H9 (cell line): ENCODE measurements around the gene ITPR2. TPM values are rescaled to one million over a fixed set of nuclear protein-coding genes. Genes with fewer than 3 reads are reported as not detected.

ENCODE experiments used
- DNase-seq: peaks from one replicate; pipeline ENCODE4 v3.0.0-alpha.2; 2017
- H2AFZ ChIP-seq: one replicate; pipeline ENCODE4 v1.6.1; 2013; ENCODE audit warnings: mild to moderate bottlenecking, low read length, control low read depth, moderate library complexity
- H2AK5ac ChIP-seq: 2 replicates; pipeline ENCODE4 v1.6.1; 2013; ENCODE audit warnings: low read length, control low read depth, mixed read lengths; ENCODE audit not compliant: insufficient read length
- H2BK120ac ChIP-seq: one replicate; pipeline ENCODE4 v1.6.1; 2013; ENCODE audit warnings: low read depth, mild to moderate bottlenecking, low read length, control low read depth, inconsistent platforms; ENCODE audit not compliant: poor library complexity, severe bottlenecking
- H2BK12ac ChIP-seq: 2 replicates; pipeline ENCODE4 v1.6.1; 2013; ENCODE audit warnings: low read length, control low read depth, mixed read lengths, low read depth; ENCODE audit not compliant: insufficient read length
- H2BK15ac ChIP-seq: 2 replicates; pipeline ENCODE4 v1.6.1; 2013; ENCODE audit warnings: low read depth, low read length, control low read depth
- H2BK20ac ChIP-seq: one replicate; pipeline ENCODE4 v1.6.1; 2013; ENCODE audit warnings: low read depth, mild to moderate bottlenecking, low read length, control low read depth, inconsistent platforms; ENCODE audit not compliant: poor library complexity, severe bottlenecking
- H2BK5ac ChIP-seq: 2 replicates; pipeline ENCODE4 v1.6.1; 2013; ENCODE audit warnings: low read length, control low read depth, mixed read lengths; ENCODE audit not compliant: insufficient read length
- H3K14ac ChIP-seq: 2 replicates; pipeline ENCODE4 v1.6.1; 2013; ENCODE audit warnings: low read length, control low read depth; ENCODE audit not compliant: insufficient read depth
- H3K18ac ChIP-seq: 2 replicates; pipeline ENCODE4 v1.6.1; 2013; ENCODE audit warnings: low read depth, mild to moderate bottlenecking, mixed read lengths, low read length, control low read depth; ENCODE audit not compliant: insufficient read length
- H3K23ac ChIP-seq: 2 replicates; pipeline ENCODE4 v1.6.1; 2013; ENCODE audit warnings: low read length, control low read depth, mixed read lengths, low read depth; ENCODE audit not compliant: insufficient read length
- H3K23me2 ChIP-seq: 2 replicates; pipeline ENCODE4 v1.6.1; 2013; ENCODE audit warnings: low read depth, mild to moderate bottlenecking, mixed read lengths, low read length, control low read depth; ENCODE audit not compliant: insufficient read length, poor library complexity, severe bottlenecking
- H3K27ac ChIP-seq: 2 replicates; pipeline ENCODE4 v1.5.1; 2013; ENCODE audit warnings: low read length, control low read depth, mixed read lengths, low read depth; ENCODE audit not compliant: insufficient read length
- H3K27me3 ChIP-seq: 2 replicates; pipeline ENCODE4 v1.6.1; 2013; ENCODE audit warnings: low read length, control low read depth, inconsistent platforms; ENCODE audit not compliant: insufficient read depth
- H3K4ac ChIP-seq: 2 replicates; pipeline ENCODE4 v1.6.1; 2013; ENCODE audit warnings: low read depth, mild to moderate bottlenecking, control low read depth, inconsistent platforms, low read length, moderate library complexity
- H3K4me1 ChIP-seq: 2 replicates; pipeline ENCODE4 v1.6.1; 2013; ENCODE audit warnings: low read length, control low read depth, inconsistent platforms; ENCODE audit not compliant: insufficient read depth
- H3K4me2 ChIP-seq: 2 replicates; pipeline ENCODE4 v1.6.1; 2013; ENCODE audit warnings: low read length, control low read depth, mixed read lengths; ENCODE audit not compliant: insufficient read length, insufficient read depth
- H3K56ac ChIP-seq: 2 replicates; pipeline ENCODE4 v1.6.1; 2013; ENCODE audit warnings: low read depth, mild to moderate bottlenecking, mixed read lengths, low read length, control low read depth; ENCODE audit not compliant: insufficient read length
- H3K79me1 ChIP-seq: 2 replicates; pipeline ENCODE4 v1.6.1; 2013; ENCODE audit warnings: low read depth, mild to moderate bottlenecking, moderate library complexity, low read length, control low read depth, inconsistent platforms; ENCODE audit not compliant: insufficient read depth, poor library complexity, severe bottlenecking
- H3K79me2 ChIP-seq: 2 replicates; pipeline ENCODE4 v1.6.1; 2013; ENCODE audit warnings: low read length, control low read depth, inconsistent platforms; ENCODE audit not compliant: insufficient read depth
- H3K9ac ChIP-seq: 2 replicates; pipeline ENCODE4 v1.6.1; 2013; ENCODE audit warnings: low read length, control low read depth, mixed read lengths; ENCODE audit not compliant: insufficient read length; ENCODE audit errors: extremely low read depth
- H3K9me3 ChIP-seq: one replicate; pipeline ENCODE4 v1.6.1; 2013; ENCODE audit warnings: low read depth, low read length, inconsistent platforms; ENCODE audit not compliant: control insufficient read depth
- H3T11ph ChIP-seq: one replicate; pipeline ENCODE4 v1.6.1; 2013; ENCODE audit warnings: mild to moderate bottlenecking, low read length, control low read depth, inconsistent platforms
- H4K20me1 ChIP-seq: one replicate; pipeline ENCODE4 v1.6.1; 2013; ENCODE audit not compliant: control insufficient read depth, insufficient read length, insufficient read depth
- H4K5ac ChIP-seq: 2 replicates; pipeline ENCODE4 v1.6.1; 2013; ENCODE audit warnings: low read depth, mild to moderate bottlenecking, mixed read lengths, low read length, control low read depth; ENCODE audit not compliant: insufficient read length
- H4K8ac ChIP-seq: replicated peaks from 2 replicates; pipeline ENCODE4 v1.6.1; 2013; ENCODE audit warnings: low read length, control low read depth, mixed read lengths, low read depth; ENCODE audit not compliant: insufficient read length
- H4K91ac ChIP-seq: 2 replicates; pipeline ENCODE4 v1.6.1; 2013; ENCODE audit warnings: low read depth, mild to moderate bottlenecking, moderate library complexity, mixed read lengths, low read length, control low read depth; ENCODE audit not compliant: insufficient read length
- H3K27ac Mint-ChIP-seq, 3 experiments: 2 replicates in 2 of 3; 3 replicates in 1 of 3; pipeline ENCODE4 v1.8.0; 2020 to 2021; ENCODE audit warnings: mixed read lengths in 3 of 3, mild to moderate bottlenecking in 1 of 3, moderate library complexity in 1 of 3
- H3K27me3 Mint-ChIP-seq: 2 replicates; pipeline ENCODE4 v1.8.0; 2021; ENCODE audit warnings: low read depth, mild to moderate bottlenecking, moderate library complexity, mixed read lengths
- H3K36me3 Mint-ChIP-seq, 3 experiments: 2 replicates in 2 of 3; 3 replicates in 1 of 3; pipeline ENCODE4 v1.8.0; 2020 to 2021; ENCODE audit warnings: low read depth in 3 of 3, mixed read lengths in 3 of 3; ENCODE audit not compliant: insufficient read depth in 1 of 3
- H3K4me1 Mint-ChIP-seq, 2 experiments: 2 replicates each; pipeline ENCODE4 v1.8.0; 2020; ENCODE audit warnings: mixed read lengths in 2 of 2
- H3K4me3 Mint-ChIP-seq, 2 experiments: 2 replicates in 1 of 2; 3 replicates in 1 of 2; pipeline ENCODE4 v1.8.0; 2020 to 2021; ENCODE audit warnings: mild to moderate bottlenecking in 2 of 2, mixed read lengths in 2 of 2, moderate library complexity in 1 of 2
- H3K9me3 Mint-ChIP-seq, 2 experiments: 2 replicates in 1 of 2; 3 replicates in 1 of 2; pipeline ENCODE4 v1.8.0; 2020; ENCODE audit warnings: mild to moderate bottlenecking in 2 of 2, mixed read lengths in 2 of 2, moderate library complexity in 1 of 2
- CTCF ChIP-seq: fragments of 200-600 bp; sonication (generic); conservative IDR thresholded peaks from 3 replicates; pipeline ENCODE4 v1.8.0; 2021; ENCODE audit warnings: antibody characterized with exemption, mild to moderate bottlenecking
- WGBS: extraction: QIAGEN DNeasy Blood & Tissue Kit; methylation state at CpG from one replicate; pipeline ENCODE4 v1.1.7; 2013; ENCODE audit warnings: missing lambda C conversion rate, low lambda C conversion rate, mixed read lengths; ENCODE audit not compliant: insufficient read length; ENCODE audit errors: extremely low coverage; 5-methylcytosine and 5-hydroxymethylcytosine counted together
- total RNA-seq: library from RNA; stranded (reverse); gene quantifications from 2 replicates; pipeline ENCODE4 v1.2.1, GENCODE V29; 2021

Gene ITPR2
- total RNA-seq, 1 experiment from 2014 or later, result 14.8 TPM

- Histone ChIP-seq H3K4me2 (no peak overlapping the region), H3K9ac (no peak overlapping the region), H3K79me1 (no peaks in the 10 kb centered on the region), H3T11ph (no peak overlapping the region), H2BK5ac (no peak overlapping the region), H4K20me1 (no peaks in the 10 kb centered on the region), H3K23me2 (no peaks in the 10 kb centered on the region), H3K56ac (no peak overlapping the region), H3K18ac (no peak overlapping the region), H3K23ac (no peak overlapping the region), H3K4ac (no peak overlapping the region), H3K27me3 (no peaks in the 10 kb centered on the region), H2BK12ac (no peak overlapping the region), H2BK120ac (no peak overlapping the region), H2BK20ac (no peak overlapping the region), H3K27ac (no peak overlapping the region), H3K9me3 (no peaks in the 10 kb centered on the region), H2AK5ac (no peak overlapping the region), H3K14ac (no peak overlapping the region), H3K4me1 (peaks cover 2% of the 10 kb centered on the region; the same call in 1 of the 2 replicates), H4K91ac (no peak overlapping the region), H2BK15ac (no peak overlapping the region), H3K79me2 (no peaks in the 10 kb centered on the region), H4K5ac (no peak overlapping the region), H4K8ac (no peak overlapping the region), H2AFZ (no peak overlapping the region)
- H3K27me3 Mint-ChIP-seq, result no peaks in the 10 kb centered on the region
- H3K27ac Mint-ChIP-seq, result no peak overlapping the region
- H3K4me3 Mint-ChIP-seq, result no peak overlapping the region
- TF ChIP-seq CTCF, result no peak
- H3K4me1 Mint-ChIP-seq, result peaks cover 34 to 36% of the 10 kb centered on the region in 2 experiments
- no peak for DNase-seq
- peaks cover 27 to 33% (median 29%) of the 10 kb centered on the region in 3 experiments for H3K36me3 Mint-ChIP-seq
- WGBS, result no CpG with 5 or more reads among the region's 3 CpGs
- peaks cover 14 to 16% of the 10 kb centered on the region in 2 experiments; a peak in 4 of 5 replicates for H3K9me3 Mint-ChIP-seq
Measured at GRCh38 chr12:26647088-26647487, 185.9 kb downstream of the ITPR2 start.
